ENCODE data around the gene MRPS7. TPM values are rescaled to one million over a fixed set of nuclear protein-coding genes. Genes with fewer than 3 reads are reported as not detected.
"Not testable (repeated sequence)": the region's sequence is repeated elsewhere in the genome, so short reads cannot be mapped to it uniquely, and the experiment has no call there.

The MRPS7 gene
- total RNA-seq, 1 donor from 2014 or later, result 91.2 TPM

DNA sequence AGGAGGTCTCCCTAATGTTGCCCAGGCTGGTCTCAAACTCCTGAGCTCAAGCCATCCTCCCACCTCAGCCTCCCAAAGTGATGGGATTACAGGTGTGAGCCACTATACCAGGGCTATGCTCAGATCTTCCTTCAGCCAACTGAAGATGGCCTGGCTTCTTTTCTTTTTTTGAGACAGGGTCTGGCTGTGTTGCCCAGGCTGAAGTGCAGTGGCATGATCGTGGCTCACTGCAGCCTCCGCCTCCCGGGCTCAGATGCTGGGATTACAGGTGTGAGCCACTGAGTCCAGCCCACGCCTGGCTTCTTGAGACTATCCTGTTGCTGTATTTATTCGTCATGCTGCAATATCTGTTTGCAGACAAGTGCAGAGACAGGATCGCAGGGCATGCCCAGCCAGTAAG is 23.4 kb downstream of the MRPS7 start:
- TF ChIP-seq, protein P1, sequence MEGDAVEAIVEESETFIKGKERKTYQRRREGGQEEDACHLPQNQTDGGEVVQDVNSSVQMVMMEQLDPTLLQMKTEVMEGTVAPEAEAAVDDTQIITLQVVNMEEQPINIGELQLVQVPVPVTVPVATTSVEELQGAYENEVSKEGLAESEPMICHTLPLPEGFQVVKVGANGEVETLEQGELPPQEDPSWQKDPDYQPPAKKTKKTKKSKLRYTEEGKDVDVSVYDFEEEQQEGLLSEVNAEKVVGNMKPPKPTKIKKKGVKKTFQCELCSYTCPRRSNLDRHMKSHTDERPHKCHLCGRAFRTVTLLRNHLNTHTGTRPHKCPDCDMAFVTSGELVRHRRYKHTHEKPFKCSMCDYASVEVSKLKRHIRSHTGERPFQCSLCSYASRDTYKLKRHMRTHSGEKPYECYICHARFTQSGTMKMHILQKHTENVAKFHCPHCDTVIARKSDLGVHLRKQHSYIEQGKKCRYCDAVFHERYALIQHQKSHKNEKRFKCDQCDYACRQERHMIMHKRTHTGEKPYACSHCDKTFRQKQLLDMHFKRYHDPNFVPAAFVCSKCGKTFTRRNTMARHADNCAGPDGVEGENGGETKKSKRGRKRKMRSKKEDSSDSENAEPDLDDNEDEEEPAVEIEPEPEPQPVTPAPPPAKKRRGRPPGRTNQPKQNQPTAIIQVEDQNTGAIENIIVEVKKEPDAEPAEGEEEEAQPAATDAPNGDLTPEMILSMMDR (conservative IDR thresholded peaks at IDR 0.05; ENCODE audit: low read depth, low read length), result no peak
- no peak overlapping the region for H3K4me3 ChIP-seq (ENCODE audit: low read depth, low read length)
- DNase-seq (ENCODE audit: low read depth), result no peak

DNA sequence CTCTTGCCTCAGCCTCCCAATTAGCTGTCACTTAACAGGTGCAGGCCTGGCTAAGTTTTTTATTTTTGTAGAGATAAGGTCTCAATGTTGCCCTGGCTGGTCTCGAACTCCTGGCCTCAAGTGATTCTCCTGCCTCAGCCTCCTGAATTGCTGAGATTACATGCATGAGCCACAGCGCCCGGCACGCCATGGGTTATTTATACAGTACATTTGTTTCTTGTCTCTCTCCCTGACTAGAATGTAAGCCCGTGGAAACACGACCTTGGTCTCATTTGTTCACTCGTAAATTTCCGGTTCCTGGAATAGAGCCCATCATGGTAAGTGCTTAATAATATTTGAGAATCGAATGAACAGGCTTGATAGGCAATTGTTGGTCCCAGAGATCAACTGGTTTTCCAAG is 25.5 kb downstream of the MRPS7 start:
- TF ChIP-seq, protein P1 (conservative IDR thresholded peaks at IDR 0.05; ENCODE audit: low read depth, low read length), result no peak
- no peak overlapping the region for H3K4me3 ChIP-seq (ENCODE audit: low read depth, low read length)

DNA sequence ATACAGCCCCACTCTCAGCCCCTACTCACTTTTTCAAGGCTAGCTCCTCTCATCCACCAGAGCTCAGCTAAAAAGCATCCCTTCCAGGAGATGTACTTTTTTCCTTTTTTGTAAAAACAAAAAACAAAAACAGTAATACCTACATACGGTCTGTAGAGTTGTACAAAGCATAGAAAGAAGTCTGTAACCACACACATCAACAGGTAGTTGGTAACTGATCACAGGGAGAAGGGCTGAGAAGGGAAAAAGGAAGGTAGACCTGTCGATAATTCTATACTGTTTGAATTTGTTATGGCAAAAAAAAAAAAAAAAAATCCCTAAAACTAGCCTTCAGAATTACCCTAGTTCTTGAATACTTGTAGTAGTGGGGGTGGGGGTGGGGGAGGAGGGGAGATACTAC is 26.7 kb downstream of the MRPS7 start:
- TF ChIP-seq, protein P1 (conservative IDR thresholded peaks at IDR 0.05; ENCODE audit: low read depth, low read length), result no peak
- peak overlapping the region; percentile 98 for H3K4me3 ChIP-seq (ENCODE audit: low read depth, low read length)
- no peak for DNase-seq (ENCODE audit: low read depth)

More for the DNA sequence above, 25.5 kb downstream of the MRPS7 start:
- no peak for DNase-seq (ENCODE audit: low read depth)

DNA sequence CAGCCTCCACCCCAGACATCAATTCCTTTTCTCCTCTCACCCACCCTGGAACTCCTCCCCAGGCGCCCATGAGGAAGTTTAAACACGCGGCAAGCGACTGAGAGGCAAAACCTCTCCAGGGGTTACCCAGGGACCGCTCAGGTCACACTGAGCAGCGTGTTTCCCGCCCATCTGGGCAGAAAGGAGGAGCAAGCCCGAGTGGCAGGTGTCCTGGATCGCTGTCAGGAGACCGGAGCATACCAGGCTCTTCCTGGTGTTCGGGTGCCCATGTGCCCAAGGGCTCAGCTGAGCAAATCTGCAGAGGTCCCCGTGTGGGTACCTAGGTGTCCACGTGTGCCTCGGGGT is 27.1 kb downstream of the MRPS7 start:
- TF ChIP-seq, protein P1 (conservative IDR thresholded peaks at IDR 0.05; ENCODE audit: low read depth, low read length), result no peak
- peak overlapping the region; percentile 98 for H3K4me3 ChIP-seq (ENCODE audit: low read depth, low read length)
- DNase-seq (ENCODE audit: low read depth), result no peak

DNA sequence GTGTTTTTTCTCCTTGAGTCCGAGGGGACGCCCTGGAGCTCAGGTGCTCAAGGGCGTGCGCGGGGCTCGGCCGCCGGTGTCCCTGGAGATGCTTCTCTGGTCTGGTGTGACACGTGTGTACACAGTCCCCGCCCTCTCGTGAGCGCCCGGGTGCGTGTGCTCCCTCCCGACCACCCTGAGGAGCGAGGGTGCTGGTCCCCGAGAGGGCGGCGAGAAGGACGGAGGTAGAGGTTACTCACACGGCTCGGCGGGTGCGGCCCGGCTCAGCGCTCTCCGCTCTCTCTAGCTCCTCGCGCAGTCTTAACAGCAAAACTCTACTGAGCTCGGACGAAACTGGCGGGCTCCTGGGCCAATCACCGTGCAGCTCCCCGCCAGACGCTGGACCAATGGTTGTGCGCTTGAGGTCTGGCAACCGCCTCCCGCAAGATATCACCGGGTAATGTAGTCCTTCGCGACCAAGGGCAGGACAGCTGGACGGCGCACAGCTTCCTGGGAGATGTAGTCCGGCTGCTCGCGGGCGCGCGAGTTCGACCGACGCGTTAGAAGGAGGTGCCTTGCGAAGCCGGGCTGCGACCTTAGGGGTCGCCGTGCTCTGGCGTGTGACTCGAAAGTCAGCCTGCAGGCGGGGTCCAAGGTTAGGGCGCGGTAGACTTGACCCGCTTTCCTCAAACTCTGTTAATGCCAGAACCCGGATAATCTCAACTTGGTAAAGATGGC is 27.6 kb downstream of the MRPS7 start, which contains the start of gene SLC25A19:
Gene SLC25A19 (minus strand): TSS at position 319 of the 717 bp plus-strand sequence. CDS start 2,669 bp downstream, outside the sequence.
- TF ChIP-seq, protein P1 (conservative IDR thresholded peaks at IDR 0.05; ENCODE audit: low read depth, low read length), result no peak
- DNase-seq (ENCODE audit: low read depth), result peak; percentile 80

DNA sequence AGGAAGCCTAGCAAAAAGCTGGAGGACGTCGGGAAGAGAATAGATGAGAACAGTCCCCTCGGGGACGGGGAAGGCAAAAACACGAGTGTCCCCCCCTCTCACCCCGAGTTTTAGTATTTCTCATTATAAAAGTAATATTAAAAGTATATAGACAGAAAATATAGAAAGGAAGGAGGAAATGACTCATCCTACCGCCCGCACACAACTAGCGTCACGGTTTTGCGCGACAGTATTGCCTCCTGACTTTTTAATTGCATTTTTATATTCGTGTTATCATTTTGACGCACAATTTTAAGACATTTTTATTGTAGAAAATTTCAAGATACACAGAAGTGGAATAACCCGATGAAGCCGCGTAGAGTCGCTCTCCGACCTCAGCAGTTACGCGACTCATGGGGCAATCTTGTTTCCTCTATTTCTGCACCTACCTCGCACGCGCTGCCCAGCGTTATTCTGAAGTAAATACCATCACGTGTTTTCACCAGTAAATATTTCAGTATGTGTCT is 28.2 kb downstream of the MRPS7 start:
- DNase-seq (ENCODE audit: low read depth), result no peak
- TF ChIP-seq, protein P1 (conservative IDR thresholded peaks at IDR 0.05; ENCODE audit: low read depth, low read length), result peak; percentile 37
- H3K4me3 ChIP-seq (ENCODE audit: low read depth, low read length), result peak overlapping the region; percentile 98

More for the DNA sequence above, 27.6 kb downstream of the MRPS7 start, which contains the start of gene SLC25A19:
- peak within 1 kb of the TSS; percentile 98 for H3K4me3 ChIP-seq (ENCODE audit: low read depth, low read length)

DNA sequence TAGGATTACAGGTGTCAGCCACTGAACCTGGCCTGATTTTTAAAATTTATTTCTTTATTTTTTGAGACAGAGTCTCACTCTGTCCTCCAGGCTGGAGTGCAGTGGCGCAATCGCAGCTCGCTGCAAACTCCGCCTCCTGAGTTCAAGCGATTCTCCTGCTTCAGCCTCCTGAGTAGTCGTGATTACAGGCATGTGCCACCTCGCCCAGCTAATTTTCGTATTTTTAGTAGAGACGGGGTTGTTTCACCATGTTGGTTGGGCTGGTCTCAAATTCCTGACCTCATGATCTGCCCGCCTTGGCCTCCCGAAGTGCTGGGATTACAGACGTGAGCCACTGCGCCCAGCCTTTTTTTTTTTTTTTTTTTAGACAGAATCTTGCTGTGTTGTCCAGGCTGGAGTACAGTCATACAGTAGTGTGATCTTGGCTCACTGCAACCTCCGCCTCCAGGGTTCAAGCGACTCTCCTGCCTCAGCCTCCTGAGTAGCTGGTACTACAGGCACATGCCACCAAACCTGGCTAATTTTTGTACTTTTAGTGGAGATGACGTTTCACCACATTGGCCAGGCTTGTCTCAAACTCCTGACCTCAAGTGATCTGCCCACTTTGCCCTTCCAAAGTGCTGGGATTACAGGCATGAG is 31.2 kb downstream of the MRPS7 start:
- H3K4me3 ChIP-seq (ENCODE audit: low read depth, low read length); DNase-seq (ENCODE audit: low read depth): not testable (repeated sequence)
